CD1c-positive myeloid dendritic cell (primary cell): Measurements from ENCODE around the gene CUX1.
"Not testable (repeated sequence)": the region's sequence is repeated elsewhere in the genome, so short reads cannot be mapped to it uniquely, and the experiment has no call there.

ENCODE experiments used
- DNase-seq: peaks from one replicate; pipeline ENCODE4 v3.0.0-alpha.2; 2016; ENCODE audit errors: extremely low spot score

The CUX1 gene

DNA sequence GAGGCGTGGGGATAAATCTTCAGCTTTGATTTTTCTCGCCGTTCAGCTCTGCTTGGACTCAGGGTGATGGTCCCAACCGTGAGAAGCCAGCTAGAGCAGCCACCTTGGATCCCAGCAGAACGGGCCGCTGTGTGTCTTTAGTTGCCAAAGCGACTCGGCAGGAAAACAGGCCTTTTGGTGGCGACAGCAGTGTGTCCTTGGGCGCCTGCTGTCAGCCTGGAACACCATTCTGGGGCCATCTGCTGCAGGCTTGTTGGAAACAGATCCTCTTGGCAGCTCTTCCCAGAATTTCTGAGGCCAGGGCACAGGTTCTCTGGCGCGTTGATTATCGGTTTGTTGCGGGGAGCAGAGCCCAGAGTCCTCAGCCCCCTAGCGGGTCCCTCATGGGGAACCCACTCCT is 97.6 kb downstream of the CUX1 start:
- DNase-seq: no peak

DNA sequence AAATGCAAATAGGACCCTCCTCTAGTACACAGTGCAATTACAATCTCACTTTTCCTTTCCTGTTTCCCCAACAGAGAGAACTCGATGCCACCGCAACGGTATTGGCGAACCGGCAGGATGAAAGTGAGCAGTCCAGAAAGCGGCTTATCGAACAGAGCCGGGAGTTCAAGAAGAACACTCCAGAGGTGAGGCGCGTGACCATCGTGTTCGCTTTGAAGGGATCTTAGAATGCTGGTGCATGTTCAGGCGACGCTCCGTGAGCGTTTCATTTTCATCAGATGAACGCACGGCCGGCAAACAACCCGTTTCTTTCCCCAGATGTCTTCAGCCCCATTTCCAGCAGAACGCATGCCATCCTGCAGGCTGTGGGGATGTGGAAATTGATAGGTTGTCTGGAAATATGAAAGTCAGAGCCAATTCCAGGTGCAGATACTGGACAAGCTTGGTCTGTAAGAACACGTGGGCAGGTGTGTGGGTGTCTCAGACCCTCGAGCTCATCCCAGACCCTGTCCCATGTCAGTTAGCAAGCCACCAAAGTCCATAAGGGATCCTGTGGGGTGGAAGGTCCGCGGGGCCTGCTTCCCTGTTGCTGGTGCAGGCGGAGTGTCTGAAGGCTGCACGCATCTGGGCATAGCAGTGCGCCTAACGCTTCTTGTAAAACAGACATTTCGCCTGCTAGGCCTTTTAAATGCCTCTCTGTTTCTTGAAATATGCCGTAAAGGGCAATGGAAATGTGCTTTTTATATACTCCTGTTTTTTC is 98.8 kb downstream of the CUX1 start:
- DNase-seq: no peak

GRCh38 chr7:101916876-101917275 is 99.5 kb downstream of the CUX1 start:
- DNase-seq: no peak

GRCh38 chr7:101917566-101917965 is 100.1 kb downstream of the CUX1 start:
- DNase-seq: no peak

- no peak for DNase-seq
Measured at GRCh38 chr7:101918426-101918825, 101.0 kb downstream of the CUX1 start.

DNA sequence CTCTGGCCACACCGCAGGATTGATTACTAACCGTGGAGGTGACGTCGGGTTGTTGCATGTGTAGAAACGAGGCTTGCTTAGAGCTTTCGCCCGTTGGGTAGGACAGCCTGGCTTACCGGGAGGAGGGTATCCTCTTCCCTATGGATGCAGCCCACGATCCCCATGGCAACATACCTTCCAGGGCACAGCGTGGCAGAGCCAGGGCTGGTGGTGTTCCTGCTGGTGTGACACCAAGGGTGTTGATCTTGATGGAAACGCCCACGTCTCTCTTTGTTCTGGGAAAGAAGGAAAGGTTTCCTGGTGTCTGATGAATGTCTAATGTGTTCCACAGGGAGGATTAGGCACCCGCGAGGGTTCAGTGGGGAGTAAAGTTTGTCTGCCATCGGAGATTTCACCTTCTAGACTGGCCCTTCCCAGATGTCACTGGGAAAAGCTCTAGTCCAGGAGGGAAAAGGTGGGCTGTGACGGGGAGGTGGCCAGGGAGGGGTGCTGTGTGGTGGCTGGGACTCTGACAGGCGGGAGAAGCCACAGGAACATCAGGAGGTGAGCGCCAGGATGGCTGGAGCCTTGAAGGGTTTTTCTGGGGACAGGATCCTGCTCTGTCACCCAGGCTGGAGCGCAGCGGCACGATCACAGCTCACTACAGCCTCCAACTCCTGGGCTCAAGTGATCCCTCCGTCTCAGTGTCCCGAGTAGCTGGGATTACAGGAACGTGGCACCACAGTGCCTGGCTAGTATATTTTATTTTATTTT is 102.1 kb downstream of the CUX1 start:
- DNase-seq: no peak

DNA sequence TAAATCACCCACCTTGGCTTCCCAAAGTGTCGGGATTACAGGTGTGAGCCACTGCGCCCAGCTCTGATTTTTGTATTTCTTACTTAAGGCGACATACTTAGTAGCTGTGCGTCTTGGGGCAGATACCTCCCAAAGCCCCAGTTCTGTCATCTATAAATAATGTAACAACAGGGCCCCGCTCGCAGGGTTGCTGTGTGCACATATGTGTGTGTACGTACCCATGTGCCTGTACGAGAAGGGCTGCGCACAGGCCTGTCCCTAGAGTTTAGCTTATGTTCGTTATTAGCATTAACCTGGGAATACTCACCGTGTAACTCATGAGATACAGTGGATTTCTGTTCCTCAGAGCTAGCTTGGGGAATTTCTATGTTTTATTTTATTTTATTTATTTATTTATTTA is 103.6 kb downstream of the CUX1 start:
- no peak for DNase-seq

DNA sequence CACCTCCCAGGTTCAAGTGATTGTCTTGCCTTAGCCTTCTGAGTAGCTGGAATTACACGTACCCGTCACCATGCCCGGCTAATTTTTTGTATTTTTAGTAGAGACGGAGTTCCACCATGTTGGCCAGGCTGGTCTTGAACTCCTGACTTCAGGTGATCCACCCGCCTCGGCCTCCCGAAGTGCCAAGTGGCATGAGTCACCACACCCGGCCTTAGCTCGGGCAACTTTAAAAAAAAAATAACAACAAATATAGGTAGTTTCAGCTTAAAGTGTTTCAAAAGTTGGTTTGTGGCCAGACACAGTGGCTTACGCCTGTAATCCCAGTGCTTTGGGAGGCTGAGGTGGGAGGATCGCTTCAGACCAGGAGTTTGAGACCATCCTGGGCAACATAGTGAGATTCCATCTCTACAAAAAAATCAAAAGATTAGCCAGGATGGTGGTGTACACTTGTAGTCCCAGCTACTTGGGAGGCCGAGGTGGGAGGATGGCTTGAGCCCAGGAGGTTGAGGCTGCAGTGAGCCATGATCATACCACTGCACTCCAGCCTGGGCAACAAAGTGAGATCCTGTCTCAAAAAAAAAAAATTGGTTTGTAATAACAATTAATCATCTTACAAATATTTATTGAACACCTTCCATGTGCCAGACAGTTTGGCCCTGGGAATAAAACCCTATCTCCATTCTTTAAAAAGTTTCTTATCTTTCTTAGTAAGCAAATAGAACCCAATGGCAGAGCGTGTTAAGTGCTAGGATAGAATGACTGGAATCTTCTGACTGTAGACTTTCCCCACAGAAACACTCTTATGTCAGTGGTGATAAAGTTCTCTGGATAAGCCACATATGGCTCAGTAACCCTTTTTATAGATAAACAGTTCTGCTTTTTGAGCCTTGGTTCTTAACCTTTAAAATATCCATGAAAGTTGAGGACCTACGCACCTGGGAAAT is 104.4 kb downstream of the CUX1 start:
- DNase-seq: not testable (repeated sequence)

GRCh38 chr7:101922631-101923601 is 105.5 kb downstream of the CUX1 start:
- DNase-seq: no peak

- no peak for DNase-seq
Measured at GRCh38 chr7:101923602-101923985, 106.2 kb downstream of the CUX1 start.

GRCh38 chr7:101924171-101924570 is 106.7 kb downstream of the CUX1 start:
- DNase-seq: no peak

- no peak for DNase-seq
Measured at GRCh38 chr7:101926265-101926664, 108.8 kb downstream of the CUX1 start.

- no peak for DNase-seq
Measured at GRCh38 chr7:101927389-101927788, 110.0 kb downstream of the CUX1 start.

DNA sequence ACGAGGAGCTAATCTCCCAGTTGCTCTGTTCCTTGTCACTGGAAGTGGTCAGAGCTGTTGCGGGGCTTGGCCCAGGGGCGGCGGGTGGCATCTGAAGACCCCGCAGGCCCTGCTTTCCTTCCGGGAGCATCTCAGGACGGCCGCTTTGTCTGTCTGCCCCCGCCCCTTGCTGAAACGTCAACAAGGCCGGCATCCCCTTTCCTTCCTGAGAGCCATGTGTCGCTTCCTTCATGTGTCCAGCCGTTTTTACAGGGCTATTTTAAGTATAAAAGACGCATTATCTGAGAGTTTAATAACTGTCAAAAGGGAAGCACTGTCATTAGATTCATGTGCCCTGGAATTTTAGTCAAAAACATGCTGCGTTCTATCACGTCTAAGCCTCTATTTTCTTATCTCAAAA is 110.4 kb downstream of the CUX1 start:
- peak; percentile 8 for DNase-seq

GRCh38 chr7:101929256-101929655 is 111.8 kb downstream of the CUX1 start:
- no peak for DNase-seq

GRCh38 chr7:101929911-101930310 is 112.5 kb downstream of the CUX1 start:
- DNase-seq: not testable (repeated sequence)

GRCh38 chr7:101932083-101932482 is 114.7 kb downstream of the CUX1 start:
- DNase-seq: no peak

- DNase-seq: no peak
Measured at GRCh38 chr7:101933028-101933427, 115.6 kb downstream of the CUX1 start.

DNA sequence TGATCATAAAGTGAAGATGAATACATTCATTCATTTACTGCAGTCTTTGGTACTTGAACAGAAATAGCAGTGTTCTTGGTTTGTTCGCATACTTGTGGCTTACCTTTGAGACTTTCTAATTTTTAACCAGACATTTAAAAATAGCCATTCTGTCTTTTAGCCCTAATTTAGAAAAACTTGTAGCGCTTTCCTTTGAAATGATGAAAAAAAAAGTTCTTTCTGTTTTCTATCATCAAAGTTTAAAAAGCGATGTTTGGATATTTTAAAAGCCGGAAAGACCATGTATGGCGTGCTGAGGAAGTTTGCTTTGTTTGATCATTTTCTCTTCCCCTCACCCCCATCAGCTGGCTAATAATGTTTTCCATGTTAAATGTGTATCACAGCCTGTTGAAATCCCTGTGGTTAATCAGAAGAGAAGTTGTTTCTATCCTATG is 116.3 kb downstream of the CUX1 start:
- peak; percentile 60 for DNase-seq

- DNase-seq: no peak
Measured at GRCh38 chr7:101934618-101935017, 117.2 kb downstream of the CUX1 start.
